ENCODE measurements around the gene AOC3.

AOC3 gene

DNA sequence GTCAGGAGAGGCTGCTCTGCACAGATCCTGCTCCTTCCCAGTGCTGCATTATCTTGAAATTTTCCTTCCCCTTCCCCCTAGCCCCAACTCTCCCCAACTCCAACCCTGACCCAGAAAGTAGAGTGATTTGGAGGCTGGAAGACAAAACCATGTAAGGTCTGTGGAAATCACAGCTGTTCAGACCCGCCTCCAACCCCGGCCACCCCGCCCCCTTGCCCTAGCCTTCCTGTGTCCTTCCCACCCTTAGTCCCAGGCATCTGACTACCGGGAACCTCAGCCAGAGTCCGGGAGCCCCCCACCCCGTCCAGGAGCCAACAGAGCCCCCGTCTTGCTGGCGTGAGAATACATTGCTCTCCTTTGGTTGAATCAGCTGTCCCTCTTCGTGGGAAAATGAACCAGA, at the start of gene AOC3:
Gene AOC3 (plus strand): TSS at position 246 of the 400 bp plus-strand sequence. CDS start 145 bp downstream, at position 391.
- DNase-seq (ENCODE audit: low read depth): no peak

DNA sequence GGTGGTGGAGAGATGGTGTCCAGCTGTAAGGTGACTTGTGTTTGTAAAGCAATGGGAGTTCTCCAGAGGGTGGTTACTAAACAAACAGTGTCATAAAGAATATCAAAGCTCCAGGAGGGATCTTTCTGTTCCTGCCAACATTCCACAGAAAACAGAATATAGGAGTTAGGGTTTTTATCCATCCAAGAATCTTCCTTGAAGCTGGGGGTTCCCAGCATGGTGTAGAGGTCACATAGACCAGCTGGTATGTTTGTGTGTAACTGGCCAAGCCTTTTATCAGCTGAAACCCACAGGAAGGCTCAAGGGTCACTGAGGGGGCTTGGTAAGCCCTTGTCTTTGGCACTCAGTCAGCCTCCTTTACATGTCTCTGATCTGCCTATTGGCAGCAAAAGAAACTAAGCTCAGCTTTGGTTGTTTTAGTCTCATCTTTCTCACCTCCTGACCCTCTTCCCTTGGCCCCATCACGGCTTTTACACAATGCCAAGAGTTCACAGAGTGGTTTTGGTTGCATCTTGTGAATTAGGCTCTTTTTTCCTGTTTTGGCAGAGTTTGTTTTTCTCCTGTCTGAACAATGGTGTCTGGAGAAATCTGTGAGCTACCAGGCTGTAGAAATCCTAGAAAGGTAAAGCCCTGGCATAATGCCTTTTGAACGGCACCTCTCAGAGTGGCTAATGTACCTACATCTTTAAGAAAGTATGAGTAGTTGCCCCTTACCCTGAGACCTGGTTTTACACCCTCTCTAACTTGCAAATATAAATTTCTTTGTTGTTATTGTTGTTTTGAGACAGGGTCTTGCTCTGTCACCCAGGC, 47.7 kb upstream of the AOC3 start:
- DNase-seq (ENCODE audit: low read depth): no peak

GRCh38 chr17:42804918-42805367, 46.1 kb upstream of the AOC3 start:
- no peak for DNase-seq (ENCODE audit: low read depth)

GRCh38 chr17:42806249-42806648, 44.8 kb upstream of the AOC3 start:
- no peak for DNase-seq (ENCODE audit: low read depth)

- no peak for DNase-seq (ENCODE audit: low read depth)
Observed at GRCh38 chr17:42809250-42809649, 41.7 kb upstream of the AOC3 start.

DNA sequence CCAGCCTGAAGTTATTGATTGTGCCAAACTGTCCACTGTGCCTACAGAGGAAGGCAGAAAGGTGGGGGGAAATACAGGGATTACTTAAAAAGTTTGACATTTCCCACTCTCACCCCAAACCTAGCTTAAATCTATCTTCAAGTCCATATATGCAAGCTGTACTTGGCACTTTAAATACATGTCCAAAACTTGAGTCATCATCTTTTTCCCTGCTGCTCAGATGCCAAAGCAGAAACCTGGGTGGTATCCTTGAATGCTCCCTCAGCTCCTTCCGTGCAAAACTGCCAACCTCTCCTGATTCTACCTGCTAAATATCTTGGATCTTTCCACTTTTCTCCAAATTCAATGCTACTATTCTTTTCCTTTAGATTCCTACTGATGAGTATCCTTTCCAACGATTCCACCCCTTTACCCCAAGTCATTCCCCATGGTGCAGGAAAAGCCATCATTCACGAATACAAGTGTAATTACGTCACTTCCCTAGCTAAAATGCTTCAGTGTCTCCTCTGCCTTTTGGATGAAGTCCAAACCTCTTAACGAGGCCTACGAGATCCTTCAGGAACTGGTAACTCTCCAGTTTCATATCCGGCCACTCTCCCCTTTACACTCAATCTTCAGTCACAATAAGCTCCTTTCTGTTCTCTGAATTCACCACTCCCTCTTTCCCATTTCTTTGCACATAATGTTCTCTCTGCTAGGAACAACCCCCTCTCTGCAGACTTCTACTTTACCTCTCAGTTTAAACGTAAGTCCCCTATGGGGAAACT, 36.2 kb upstream of the AOC3 start:
- DNase-seq (ENCODE audit: low read depth): no peak

DNA sequence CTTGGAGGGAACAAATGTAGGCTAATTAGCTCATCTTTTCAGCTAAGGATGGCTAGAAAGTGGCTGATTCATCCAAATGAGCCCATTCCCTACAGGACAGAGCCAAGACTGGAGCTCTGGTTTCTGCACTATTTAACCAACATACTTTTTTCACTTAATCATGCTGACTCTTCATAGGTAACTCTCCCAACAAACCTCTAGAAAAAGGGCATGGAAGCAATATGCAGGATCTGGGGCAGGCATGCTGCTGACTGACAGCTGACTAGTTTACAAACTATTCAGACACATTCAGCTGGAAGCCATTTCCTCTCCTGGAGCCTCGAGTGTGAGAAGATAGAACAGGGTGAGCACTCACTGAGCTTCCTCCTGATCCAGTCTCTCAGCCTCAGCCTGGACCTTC, 33.1 kb upstream of the AOC3 start:
- DNase-seq (ENCODE audit: low read depth): no peak

GRCh38 chr17:42818379-42818778, 32.6 kb upstream of the AOC3 start:
- no peak for DNase-seq (ENCODE audit: low read depth)

DNA sequence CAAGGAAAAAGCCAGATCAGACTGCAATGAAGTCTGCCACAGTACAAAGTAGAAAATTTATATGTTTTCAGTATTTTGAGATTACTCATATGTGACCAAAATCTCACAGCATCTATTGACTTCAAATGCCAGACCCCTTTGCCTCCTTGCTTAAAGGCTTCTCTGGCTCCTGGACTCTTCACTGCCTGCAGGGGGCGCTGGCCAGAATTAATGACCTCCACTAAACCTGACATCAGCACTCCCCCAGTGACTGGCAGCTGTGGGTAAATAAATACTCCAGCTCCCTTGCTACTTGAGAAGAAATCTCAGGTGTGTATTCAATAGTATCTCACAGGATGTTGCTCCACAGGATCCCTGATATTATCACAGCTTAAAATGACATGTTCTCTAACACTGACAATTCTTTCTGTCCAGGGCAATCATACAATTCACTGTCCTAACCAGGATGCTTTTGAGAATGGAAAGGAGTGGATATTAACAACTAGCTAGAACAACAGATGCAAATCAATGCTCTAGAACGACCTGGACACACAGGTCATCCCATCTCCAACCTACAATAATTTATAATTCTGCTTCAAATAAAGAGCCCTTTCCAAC, 31.0 kb upstream of the AOC3 start:
- peak; percentile 56 for DNase-seq (ENCODE audit: low read depth)

DNA sequence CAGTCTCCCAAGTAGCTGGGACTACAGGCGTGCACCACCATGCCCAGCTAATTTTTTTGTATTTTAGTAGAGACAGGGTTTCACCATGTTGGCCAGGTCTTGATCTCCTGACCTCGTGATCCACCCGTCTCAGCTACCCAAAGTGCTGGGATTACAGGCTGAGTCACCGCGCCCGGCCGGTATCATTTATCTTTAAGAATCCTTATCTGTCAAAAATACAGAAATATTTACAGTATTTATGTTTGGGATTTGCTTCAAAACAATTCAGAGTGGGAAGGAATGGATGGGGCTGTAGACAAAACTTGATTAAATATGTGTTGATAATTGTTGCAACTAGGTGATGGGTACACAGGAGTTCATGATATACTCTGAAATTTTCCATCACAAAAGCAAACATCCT, 29.8 kb upstream of the AOC3 start:
- no peak for DNase-seq (ENCODE audit: low read depth)

GRCh38 chr17:42827472-42827871, 23.5 kb upstream of the AOC3 start:
- no peak for DNase-seq (ENCODE audit: low read depth)

- DNase-seq (ENCODE audit: low read depth): no peak
Observed at GRCh38 chr17:42830971-42831370, 20.0 kb upstream of the AOC3 start.

DNA sequence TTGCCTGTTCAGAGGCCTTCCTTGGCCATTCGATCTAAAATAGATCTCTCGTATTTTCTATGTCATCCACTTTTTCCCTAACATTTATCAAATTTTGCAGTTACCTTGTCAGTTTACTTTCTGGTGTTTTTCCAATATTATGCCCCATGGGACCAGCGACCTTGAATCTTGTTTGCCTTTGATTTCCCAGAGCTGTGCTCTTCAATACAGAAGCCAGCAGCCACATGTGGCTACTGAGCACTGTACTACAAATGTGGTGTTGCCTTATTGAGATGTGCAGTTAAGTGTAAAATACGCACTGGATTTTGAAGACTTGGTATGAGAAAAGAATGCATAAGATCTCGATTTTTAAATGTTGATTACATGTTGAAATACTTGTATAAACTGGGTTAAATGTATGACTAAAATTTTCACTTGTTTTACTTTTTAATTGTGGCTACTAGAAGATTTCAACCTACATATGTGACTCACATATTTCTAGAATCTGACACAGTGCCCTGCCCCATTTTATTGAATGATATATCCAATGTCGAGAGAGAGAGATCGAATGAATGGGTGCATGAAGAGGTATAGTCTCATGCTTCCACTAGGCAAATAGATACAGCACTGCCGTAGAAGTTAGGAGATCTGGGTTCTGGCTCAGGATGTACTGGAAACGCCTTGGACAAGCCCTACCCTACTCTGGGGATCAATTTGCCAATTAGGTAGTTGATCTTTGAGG, 18.6 kb upstream of the AOC3 start:
- no peak for DNase-seq (ENCODE audit: low read depth)

DNA sequence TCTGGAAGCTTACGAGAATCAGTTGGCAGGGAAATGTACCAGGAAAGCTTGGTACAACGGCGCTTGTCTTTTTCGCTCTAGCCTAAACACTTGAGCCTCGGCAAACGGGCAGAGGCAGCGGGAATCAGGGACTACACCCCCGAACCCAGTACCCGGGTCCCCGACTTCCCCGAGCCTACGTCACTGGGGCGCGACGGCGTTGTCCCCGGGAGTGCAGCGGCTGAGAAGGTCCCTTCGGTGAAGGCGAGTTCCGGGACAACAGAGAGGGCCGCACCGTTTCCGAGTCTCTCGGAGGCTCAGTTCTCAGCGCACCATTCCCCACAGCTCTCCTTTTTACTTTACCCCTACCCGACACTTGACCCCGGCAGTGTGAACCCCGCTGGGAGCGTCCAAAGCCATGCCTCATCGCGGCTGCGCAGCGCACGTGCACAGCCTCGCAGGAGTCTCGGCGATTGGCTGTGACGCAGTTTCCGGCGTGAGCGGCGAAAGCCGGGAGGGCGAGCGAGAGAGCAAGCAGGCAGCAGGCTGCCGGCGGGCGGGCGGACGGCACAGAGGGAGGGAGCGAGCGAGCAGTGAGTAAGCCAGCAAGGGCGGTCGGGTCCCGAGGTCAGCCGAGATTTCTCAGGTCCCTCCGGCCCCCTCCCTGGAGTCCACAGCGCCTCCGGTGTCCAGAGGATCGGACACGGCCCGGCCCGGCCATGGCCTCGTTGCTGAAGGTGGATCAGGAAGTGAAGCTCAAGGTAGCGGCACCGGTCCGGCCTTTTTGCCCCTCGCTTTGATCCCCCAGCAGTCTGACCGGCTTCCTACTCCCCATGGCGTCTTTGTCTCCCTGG, 17.8 kb upstream of the AOC3 start, which contains the start of gene PSME3:
Gene PSME3 (plus strand): TSS at position 464 of the 833 bp plus-strand sequence. CDS start 235 bp downstream, at position 699.
- peak; percentile 81 for DNase-seq (ENCODE audit: low read depth)

GRCh38 chr17:42833767-42834422, 17.1 kb upstream of the AOC3 start:
- DNase-seq (ENCODE audit: low read depth): no peak

DNA sequence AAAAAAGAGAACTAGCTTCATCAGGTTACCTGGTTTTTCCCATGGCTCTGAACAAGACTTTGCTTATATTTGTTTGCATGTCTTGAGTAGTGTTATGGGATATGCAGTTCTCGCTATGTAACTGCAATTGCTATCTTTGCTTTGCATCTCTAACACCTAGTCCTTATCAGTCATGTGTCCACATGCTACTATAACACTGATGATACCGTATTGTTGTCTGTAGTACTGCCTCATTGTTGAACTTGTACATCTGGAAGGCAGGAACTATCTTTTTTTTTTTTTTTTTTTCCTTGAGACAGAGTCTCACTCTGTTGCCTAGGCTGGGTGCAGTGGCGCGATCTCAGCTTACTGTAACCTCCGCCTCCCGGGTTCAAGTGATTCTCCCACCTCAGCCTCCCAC, 15.3 kb upstream of the AOC3 start:
- no peak for DNase-seq (ENCODE audit: low read depth)

DNA sequence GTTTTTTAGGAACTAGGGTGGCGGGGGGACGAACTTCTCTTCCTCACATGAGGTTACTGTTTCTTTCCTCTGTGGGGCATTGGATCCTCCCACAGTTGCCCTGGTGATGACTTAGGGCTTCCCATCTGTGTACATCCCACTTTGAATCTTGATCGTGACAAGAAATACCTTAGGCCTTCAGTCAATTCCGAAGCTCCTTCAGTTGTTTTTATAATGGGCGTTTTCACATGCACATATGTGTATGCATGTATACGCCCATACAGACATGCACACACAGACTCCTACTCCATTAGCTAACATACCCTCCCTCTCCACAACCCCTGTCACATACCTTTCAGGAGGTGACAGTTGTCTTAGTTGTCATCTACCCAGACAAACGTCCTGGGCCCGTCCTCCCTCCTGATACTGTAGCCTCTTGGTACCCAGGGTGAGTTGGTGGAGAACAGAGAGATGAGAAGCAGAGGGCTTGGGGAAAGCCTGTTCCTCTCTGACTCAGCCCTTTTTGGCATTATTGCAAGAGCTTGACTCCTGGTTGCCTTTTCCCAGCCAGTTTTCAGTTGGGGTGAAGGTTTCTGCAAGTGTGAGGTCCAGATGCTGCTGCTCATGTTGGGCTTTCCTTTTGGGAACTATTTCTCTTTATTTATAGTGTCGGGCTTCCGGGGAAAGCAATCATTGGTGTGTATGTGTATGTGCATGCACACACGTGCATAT, 8.9 kb upstream of the AOC3 start:
- no peak for DNase-seq (ENCODE audit: low read depth)

GRCh38 chr17:42843358-42843934, 7.6 kb upstream of the AOC3 start:
- no peak for DNase-seq (ENCODE audit: low read depth)

DNA sequence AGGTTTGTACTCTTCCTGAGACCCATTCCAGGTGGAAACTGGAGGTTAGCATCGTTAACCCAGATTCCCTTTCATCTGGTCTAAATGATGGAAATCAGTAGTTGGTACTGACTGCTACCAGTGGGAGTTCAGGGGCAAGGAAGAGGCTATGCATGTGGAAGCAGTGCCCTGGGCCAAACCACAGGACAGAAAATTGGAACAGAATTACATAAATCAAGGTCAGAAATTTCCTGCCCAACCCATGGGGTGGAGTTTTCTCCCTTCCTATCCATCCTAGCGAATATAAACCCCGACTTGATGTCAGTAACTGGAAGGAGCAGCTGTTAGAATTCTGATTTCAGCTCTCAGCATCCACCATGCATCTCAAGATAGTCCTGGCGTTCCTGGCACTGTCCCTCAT, 6.7 kb upstream of the AOC3 start, which contains the start of gene AOC2:
Gene AOC2 (plus strand): TSS at position 310 of the 400 bp plus-strand sequence. CDS start 47 bp downstream, at position 357.
- DNase-seq (ENCODE audit: low read depth): no peak
